K562 (cell line): ENCODE results near the gene ZNF273. TPM values are rescaled to one million over a fixed set of nuclear protein-coding genes. Genes with fewer than 3 reads are reported as not detected.

Source experiments
- ATAC-seq: fragments of 200-7000 bp; cut with Tn5 transposase; 3 replicates; pipeline ENCODE4 v1.9.1; 2020; ENCODE audit warnings: moderate library complexity
- BruUV-seq: library from RNA; stranded (reverse); fragments of 400-500 nt; replicated peaks from 2 replicates; lab custom pipeline; 2021; lab: Mats Ljungman, UMichigan
- CTCF ChIA-PET: fragments of 300-600 bp; formaldehyde crosslinking; extraction: SDS; loops from one replicate; lab custom pipeline; 2021; ENCODE audit warnings: low intra/inter-chr PET ratio; lab: Yijun Ruan, JAX
- POLR2A ChIA-PET: fragments of 300-600, 350-650 bp; sonication (Branson Sonifier 250); formaldehyde crosslinking; extraction: SDS; loops from one replicate; lab custom pipeline; 2021; ENCODE audit warnings: antibody characterized with exemption, inconsistent platforms; lab: Yijun Ruan, JAX
- DNase-seq, 4 experiments: peaks; one replicate each; pipeline versions ENCODE4 v3.0.0 to v3.0.0-alpha.2; 2011 to 2018; ENCODE audit warnings: low spot score in 3 of 4, mixed read lengths in 3 of 4; ENCODE audit errors: extremely low read depth in 1 of 4
- FAIRE-seq: peaks from 2 replicates; lab custom pipeline; 2011; peaks lifted over from hg19 to GRCh38; lab: Jason Lieb, UNC
- H2AFZ ChIP-seq: 2 replicates; pipeline ENCODE4 v1.6.0; 2011; ENCODE audit warnings: low read depth, low read length, control low read depth, inconsistent platforms
- H3K27ac ChIP-seq: fragments of 200-600 bp; 3 replicates; pipeline ENCODE4 v1.8.0; 2011; ENCODE audit warnings: low read depth, mild to moderate bottlenecking, control low read depth, inconsistent platforms, low read length, moderate library complexity, mixed read lengths; ENCODE audit errors: extremely low read depth
- H3K27me3 ChIP-seq, 2 experiments: fragments of 300-600 bp in 1 of 2; 2 replicates in 1 of 2; 3 replicates in 1 of 2; pipeline versions ENCODE4 v1.6.0 to v1.8.0; 2011; ENCODE audit warnings: inconsistent platforms in 2 of 2, low read length in 2 of 2, mild to moderate bottlenecking in 1 of 2, mixed read lengths in 1 of 2, moderate library complexity in 1 of 2; ENCODE audit not compliant: control insufficient read depth in 2 of 2, insufficient read depth in 2 of 2
- H3K36me3 ChIP-seq: fragments of 300-600 bp; 3 replicates; pipeline ENCODE4 v1.8.0; 2011; ENCODE audit warnings: mild to moderate bottlenecking, low read length, inconsistent platforms; ENCODE audit not compliant: control insufficient read depth, insufficient read depth
- H3K4me1 ChIP-seq, 2 experiments: fragments of 200-600 bp in 1 of 2; replicated peaks in 1 of 2; 2 replicates in 1 of 2; 3 replicates in 1 of 2; pipeline versions ENCODE4 v1.5.1 to v1.8.0; 2011; ENCODE audit warnings: inconsistent platforms in 2 of 2, low read length in 2 of 2, mild to moderate bottlenecking in 1 of 2, mixed read lengths in 1 of 2, moderate library complexity in 1 of 2; ENCODE audit not compliant: control insufficient read depth in 2 of 2, insufficient read depth in 2 of 2
- H3K4me2 ChIP-seq: 2 replicates; pipeline ENCODE4 v1.6.1; 2011; ENCODE audit warnings: low read length, control low read depth, inconsistent platforms, mixed read lengths; ENCODE audit not compliant: insufficient read depth
- H3K4me3 ChIP-seq: fragments of 200-600 bp; sonication (generic), shearing (Covaris generic); 2 replicates; pipeline ENCODE4 v1.5.1; 2016; ENCODE audit warnings: control low read depth, inconsistent platforms
- H3K79me2 ChIP-seq: fragments of 200-600 bp; 3 replicates; pipeline ENCODE4 v1.8.0; 2011; ENCODE audit warnings: low read length, inconsistent platforms; ENCODE audit not compliant: control insufficient read depth, insufficient read depth
- H3K9ac ChIP-seq, 2 experiments: 2 replicates each; pipeline versions ENCODE4 v1.6.0 to v1.6.1; 2011; ENCODE audit warnings: low read depth in 2 of 2, low read length in 2 of 2, control low read depth in 1 of 2, inconsistent platforms in 1 of 2, mild to moderate bottlenecking in 1 of 2, mixed read lengths in 1 of 2; ENCODE audit not compliant: insufficient read depth in 1 of 2
- H3K9me1 ChIP-seq: one replicate; pipeline ENCODE4 v1.6.0; 2011; ENCODE audit warnings: inconsistent platforms, mild to moderate bottlenecking, low read length, moderate library complexity; ENCODE audit not compliant: control insufficient read depth, insufficient read depth
- H3K9me3 ChIP-seq: replicated peaks from 2 replicates; pipeline ENCODE4 v1.5.1; 2011; ENCODE audit warnings: low read depth, low read length, inconsistent platforms; ENCODE audit not compliant: control insufficient read depth, insufficient read depth
- H4K20me1 ChIP-seq: replicated peaks from 2 replicates; pipeline ENCODE4 v1.6.1; 2011; ENCODE audit warnings: low read length, inconsistent platforms, mixed read lengths; ENCODE audit not compliant: control insufficient read depth, insufficient read depth
- BHLHE40 ChIP-seq: IDR thresholded peaks from 2 replicates; pipeline ENCODE4 v1.6.1; 2011; ENCODE audit warnings: low read length, improper control_type of control experiment
- CXXC5 ChIP-seq: fragments of 250-450 bp; sonication (Bioruptor Pico); IDR thresholded peaks from 2 replicates; pipeline ENCODE4 v1.8.0; 2022; ENCODE audit warnings: inconsistent platforms, mild to moderate bottlenecking, moderate library complexity
- ETV6 ChIP-seq, 3 experiments: fragments of 150-350 bp in 1 of 3; sonication (generic) in 1 of 3; formaldehyde crosslinking in 1 of 3; IDR thresholded peaks; 2 replicates each; pipeline versions ENCODE4 v1.6.1 to v1.8.0; 2014 to 2022; ENCODE audit warnings: borderline replicate concordance in 2 of 3, low read depth in 2 of 3, antibody characterized with exemption in 1 of 3, low read length in 1 of 3, mild to moderate bottlenecking in 1 of 3, missing genetic modification reagents in 1 of 3
- HDAC8 ChIP-seq: fragments of 450-650 bp; IDR thresholded peaks from 2 replicates; pipeline ENCODE4 v1.6.1; 2016; ENCODE audit warnings: mild to moderate bottlenecking, missing genetic modification characterization, moderate library complexity, missing compliant biosample characterization
- KHSRP ChIP-seq: fragments of 450-650 bp; IDR thresholded peaks from 2 replicates; pipeline ENCODE4 v1.6.1; 2017
- KLF6 ChIP-seq: fragments of 250-450 bp; sonication (Bioruptor Pico); IDR thresholded peaks from 2 replicates; pipeline ENCODE4 v1.4.0; 2020; ENCODE audit warnings: mild to moderate bottlenecking, moderate library complexity, borderline replicate concordance
- MTA3 ChIP-seq: fragments of 450-650 bp; formaldehyde crosslinking; IDR thresholded peaks from 2 replicates; pipeline ENCODE4 v1.6.1; 2017; ENCODE audit warnings: mild to moderate bottlenecking, borderline replicate concordance
- NRF1 ChIP-seq, 2 experiments: fragments of 450-650 bp; IDR thresholded peaks in 1 of 2; conservative IDR thresholded peaks in 1 of 2; 2 replicates each; pipeline ENCODE4 v1.6.1; 2014; ENCODE audit warnings: mild to moderate bottlenecking in 2 of 2
- PCBP1 ChIP-seq: fragments of 200-400 bp; formaldehyde crosslinking; IDR thresholded peaks from 2 replicates; pipeline ENCODE4 v1.6.1; 2018; ENCODE audit warnings: mild to moderate bottlenecking, low read depth, low read length; ENCODE audit not compliant: poor library complexity, severe bottlenecking
- POLR2AphosphoS5 ChIP-seq: IDR thresholded peaks from 2 replicates; pipeline ENCODE4 v1.6.1; 2011; ENCODE audit warnings: mild to moderate bottlenecking, low read depth, low read length, moderate library complexity; ENCODE audit not compliant: control insufficient read depth, insufficient read depth
- RFX7 ChIP-seq: fragments of 250-450 bp; sonication (Bioruptor Pico); IDR thresholded peaks from 2 replicates; pipeline ENCODE4 v1.5.1; 2021; ENCODE audit warnings: mild to moderate bottlenecking
- SMARCA4 ChIP-seq: fragments of 450-650 bp; IDR thresholded peaks from 2 replicates; pipeline ENCODE4 v1.6.1; 2016
- SOX6 ChIP-seq: fragments of 450-650 bp; IDR thresholded peaks from 2 replicates; pipeline ENCODE4 v1.6.1; 2014; ENCODE audit warnings: mild to moderate bottlenecking
- TGIF2 ChIP-seq: sonication (generic); formaldehyde crosslinking; IDR thresholded peaks from 2 replicates; pipeline ENCODE4 v1.8.1; 2022; ENCODE audit warnings: mild to moderate bottlenecking, missing genetic modification reagents, moderate library complexity
- ZNF347 ChIP-seq: fragments of 450-650 bp; formaldehyde crosslinking; IDR thresholded peaks from 2 replicates; pipeline ENCODE4 v1.4.0; 2020; ENCODE audit warnings: low read depth, mild to moderate bottlenecking, moderate library complexity
- ZNF699 ChIP-seq: fragments of 250-450 bp; sonication (Bioruptor Pico); IDR thresholded peaks from 2 replicates; pipeline ENCODE4 v1.8.0; 2021; ENCODE audit warnings: mild to moderate bottlenecking, moderate library complexity; ENCODE audit not compliant: insufficient replicate concordance
- ZNF77 ChIP-seq: fragments of 250-450 bp; sonication (Bioruptor Pico); IDR thresholded peaks from 2 replicates; pipeline ENCODE4 v1.5.0; 2020
- ZSCAN32 ChIP-seq: fragments of 450-650 bp; formaldehyde crosslinking; IDR thresholded peaks from 2 replicates; pipeline ENCODE4 v1.4.0; 2020; ENCODE audit warnings: mild to moderate bottlenecking, moderate library complexity
- ZZZ3 ChIP-seq: fragments of 450-650 bp; IDR thresholded peaks from 2 replicates; pipeline ENCODE4 v1.6.1; 2016; ENCODE audit warnings: antibody characterized with exemption, mild to moderate bottlenecking, moderate library complexity
- WGBS: fragments of 100-300 bp; shearing (Covaris generic); methylation state at CpG from one replicate; pipeline ENCODE4 v1.1.6; 2016; ENCODE audit warnings: low coverage, mixed read lengths; ENCODE audit not compliant: insufficient coverage; ENCODE audit errors: missing lambda C conversion rate; 5-methylcytosine and 5-hydroxymethylcytosine counted together
- in situ Hi-C: fragments of 300-500 bp; cut with MboI; formaldehyde crosslinking; loops from 4 replicates; pipeline ENCODE4 v1.15.0; 2018; ENCODE audit warnings: inconsistent platforms, mixed read lengths
- intact Hi-C: fragments of 100-400 bp; cut with micrococcal nuclease; formaldehyde crosslinking; loops from 2 replicates; pipeline ENCODE4 v1.14.2; 2022
- polyA plus RNA-seq, 8 experiments: library from polyadenylated mRNA; depleted of rRNA in 4 of 8; stranded (reverse) in 5 of 8; unstranded in 3 of 8; fragments of >200 nt; fragmentation: Nextera tagmentation in 2 of 8; fragmentation: Illumina TruSeq in 1 of 8; extraction: Ambion mirVana in 2 of 8; extraction: Trizol in 1 of 8; gene quantifications; 2 replicates each; pipeline versions ENCODE4 v1.2.1 to v1.2.3, GENCODE V29; 2011 to 2014; ENCODE audit warnings: inconsistent platforms in 1 of 8, missing spikeins in 1 of 8
- total RNA-seq, 7 experiments: library from RNA; depleted of rRNA in 6 of 7; stranded (reverse); fragments of >200 nt in 6 of 7; fragmentation: Illumina TruSeq in 2 of 7; extraction: Trizol in 2 of 7; gene quantifications; 2 replicates each; pipeline versions ENCODE4 v1.2.1 to v1.2.3, GENCODE V29; 2011 to 2021; ENCODE audit warnings: low replicate concordance in 1 of 7
- TF ChIP-seq, protein P1 (sequence below): fragments of 250-450 bp; sonication (Bioruptor Pico); IDR thresholded peaks from 2 replicates; pipeline ENCODE4 v1.4.0; 2020; ENCODE audit warnings: mild to moderate bottlenecking

The ZNF273 gene
- total and polyA plus RNA-seq, 9 of the 15 experiments (the other 6 are each of a cell fraction or from before 2014, with no cell fraction given), result 13.3 to 37.0 (median 20.7) TPM

DNA sequence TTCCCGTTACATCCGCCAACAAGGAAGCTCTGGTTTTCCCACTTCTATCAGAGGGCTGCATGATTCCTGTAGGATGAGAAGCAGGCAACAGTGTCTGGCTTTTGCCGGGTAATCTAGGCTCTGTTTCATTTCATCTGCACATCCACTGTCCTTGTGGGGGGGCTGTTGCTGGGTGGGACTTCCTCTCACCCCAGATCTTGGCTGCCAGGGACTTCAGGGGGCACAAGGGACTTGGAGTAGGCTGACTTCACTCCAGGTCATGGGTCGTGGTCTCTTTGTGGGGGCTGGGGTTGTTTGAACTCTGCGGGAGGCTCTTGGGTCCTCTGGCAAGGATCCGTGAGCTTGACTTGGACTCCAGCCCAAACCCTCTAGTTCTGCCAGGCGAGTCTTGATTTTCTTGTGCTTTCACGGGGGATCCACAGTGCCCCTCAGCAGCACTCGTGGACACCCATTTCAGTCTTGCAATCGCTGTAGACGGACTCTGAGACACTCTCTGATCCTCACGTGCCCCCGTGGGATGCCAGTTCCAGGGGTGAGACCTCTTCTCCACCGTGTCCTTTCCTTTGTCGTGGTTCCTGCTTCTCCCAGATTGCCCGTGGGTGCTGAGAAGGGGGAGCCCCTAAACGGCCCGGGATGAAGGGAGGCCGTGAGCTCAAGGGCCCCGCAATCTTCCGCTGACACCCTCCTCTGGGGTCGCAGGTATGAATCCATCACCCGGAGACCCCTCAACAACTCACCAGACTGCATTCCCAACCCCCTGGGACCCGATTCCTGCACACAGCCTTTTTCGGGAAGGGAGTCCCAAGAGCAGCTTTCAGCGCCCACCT is 21.4 kb upstream of the ZNF273 start:
- CTCF ChIA-PET, result no interaction called here
- no peaks in the 10 kb centered on the region for H4K20me1 ChIP-seq
- H3K4me1 ChIP-seq, result peaks cover 6 to 11% of the 10 kb centered on the region in 2 experiments; a peak in 2 of 5 replicates
- H3K27ac ChIP-seq, result no peak overlapping the region
- H3K79me2 ChIP-seq, result no peaks in the 10 kb centered on the region
- H3K9ac ChIP-seq, result no peak overlapping the region
- intact Hi-C loops (no loop called here), in situ Hi-C loops (no loop called here)
- FAIRE-seq (no peak), ATAC-seq (no peak), DNase-seq (no peak)
- no peak overlapping the region for H2AFZ ChIP-seq
- no TSS peak for BruUV-seq
- peaks cover 40% of the 10 kb centered on the region for H3K9me3 ChIP-seq
- H3K36me3 ChIP-seq, result no peaks in the 10 kb centered on the region
- POLR2A ChIA-PET, result no interaction called here
- no peaks in the 10 kb centered on the region for H3K9me1 ChIP-seq
- TF ChIP-seq NRF1 (conservative IDR thresholded peaks at IDR 0.05 in 1 of 2, IDR thresholded peaks at IDR 0.05 in 1 of 2) (no peak), RFX7 (CRISPR knock-in tag) (no peak), SOX6 (no peak), ZSCAN32 (no peak), ZNF699 (no peak), SMARCA4 (no peak), TGIF2 (CRISPR knock-in tag) (no peak), MTA3 (no peak), BHLHE40 (no peak), HDAC8 (tag) (no peak), CXXC5 (no peak), ZNF77 (no peak), ETV6 (IDR thresholded peaks at IDR 0.05; ENCODE audit: borderline replicate concordance in 1 of 2, low read depth in 2 of 2, low read length in 1 of 2) (no peak), ETV6 (CRISPR knock-in tag; IDR thresholded peaks at IDR 0.05; ENCODE audit: borderline replicate concordance) (no peak), ZZZ3 (no peak), KHSRP (no peak), POLR2AphosphoS5 (no peak), PCBP1 (no peak), KLF6 (CRISPR knock-in tag) (no peak), ZNF347 (CRISPR knock-in tag) (no peak)
- TF ChIP-seq, protein P1, sequence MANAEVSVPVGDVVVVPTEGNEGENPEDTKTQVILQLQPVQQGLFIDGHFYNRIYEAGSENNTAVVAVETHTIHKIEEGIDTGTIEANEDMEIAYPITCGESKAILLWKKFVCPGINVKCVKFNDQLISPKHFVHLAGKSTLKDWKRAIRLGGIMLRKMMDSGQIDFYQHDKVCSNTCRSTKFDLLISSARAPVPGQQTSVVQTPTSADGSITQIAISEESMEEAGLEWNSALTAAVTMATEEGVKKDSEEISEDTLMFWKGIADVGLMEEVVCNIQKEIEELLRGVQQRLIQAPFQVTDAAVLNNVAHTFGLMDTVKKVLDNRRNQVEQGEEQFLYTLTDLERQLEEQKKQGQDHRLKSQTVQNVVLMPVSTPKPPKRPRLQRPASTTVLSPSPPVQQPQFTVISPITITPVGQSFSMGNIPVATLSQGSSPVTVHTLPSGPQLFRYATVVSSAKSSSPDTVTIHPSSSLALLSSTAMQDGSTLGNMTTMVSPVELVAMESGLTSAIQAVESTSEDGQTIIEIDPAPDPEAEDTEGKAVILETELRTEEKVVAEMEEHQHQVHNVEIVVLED (CRISPR knock-in tag), result no peak
- no peak overlapping the region for H3K4me3 ChIP-seq
- 41% methylated on average over 25 of the region's 26 CpGs for WGBS
- H3K27me3 ChIP-seq, result no peaks in the 10 kb centered on the region; a peak in 1 of 5 replicates
- no peak overlapping the region for H3K4me2 ChIP-seq
